Astrocyte (in vitro differentiated cells and primary cell): ENCODE measurements around the gene HACD1. TPM values are rescaled to one million over a fixed set of nuclear protein-coding genes. Genes with fewer than 3 reads are reported as not detected.

Experiments
- DNase-seq: peaks from one replicate; pipeline ENCODE4 v3.0.0-alpha.2; 2010; ENCODE audit warnings: low read depth
- FAIRE-seq: peaks from 2 replicates; lab custom pipeline; 2011; peaks lifted over from hg19 to GRCh38; lab: Jason Lieb, UNC
- H2AFZ ChIP-seq: 2 replicates; pipeline ENCODE4 v1.6.0; 2012; ENCODE audit warnings: low read depth, low read length, inconsistent platforms
- H3K27ac ChIP-seq: 2 replicates; pipeline ENCODE4 v1.5.1; 2011; ENCODE audit warnings: low read depth, low read length, inconsistent platforms
- H3K27me3 ChIP-seq: 2 replicates; pipeline ENCODE4 v1.6.0; 2011; ENCODE audit warnings: low read length, inconsistent platforms; ENCODE audit not compliant: insufficient read depth
- H3K36me3 ChIP-seq: 2 replicates; pipeline ENCODE4 v1.5.1; 2011; ENCODE audit warnings: low read length, inconsistent platforms; ENCODE audit not compliant: insufficient read depth
- H3K4me1 ChIP-seq: 2 replicates; pipeline ENCODE4 v1.5.1; 2011; ENCODE audit warnings: low read length, inconsistent platforms; ENCODE audit not compliant: insufficient read depth
- H3K4me2 ChIP-seq: 2 replicates; pipeline ENCODE4 v1.6.0; 2012; ENCODE audit warnings: low read length, inconsistent platforms
- H3K4me3 ChIP-seq: 2 replicates; pipeline ENCODE4 v1.5.1; 2011; ENCODE audit warnings: low read depth, mild to moderate bottlenecking, low read length, inconsistent platforms; ENCODE audit not compliant: insufficient read depth
- H3K79me2 ChIP-seq: 2 replicates; pipeline ENCODE4 v1.6.0; 2012; ENCODE audit warnings: mild to moderate bottlenecking, low read length, inconsistent platforms; ENCODE audit not compliant: insufficient read depth
- H3K9ac ChIP-seq: 2 replicates; pipeline ENCODE4 v1.6.0; 2012; ENCODE audit warnings: mild to moderate bottlenecking, low read length, inconsistent platforms
- H3K9me3 ChIP-seq: 2 replicates; pipeline ENCODE4 v1.5.1; 2012; ENCODE audit warnings: low read depth, mild to moderate bottlenecking, low read length, inconsistent platforms; ENCODE audit not compliant: insufficient read depth
- H4K20me1 ChIP-seq: 2 replicates; pipeline ENCODE4 v1.6.0; 2012; ENCODE audit warnings: low read length, inconsistent platforms; ENCODE audit not compliant: insufficient read depth
- H3K27ac Mint-ChIP-seq: one replicate; pipeline ENCODE4 v1.8.0; 2021; ENCODE audit warnings: mild to moderate bottlenecking, mixed read lengths; ENCODE audit not compliant: unreplicated experiment
- H3K27me3 Mint-ChIP-seq: one replicate; pipeline ENCODE4 v1.8.0; 2021; ENCODE audit warnings: low read depth, mixed read lengths; ENCODE audit not compliant: unreplicated experiment
- H3K36me3 Mint-ChIP-seq: one replicate; pipeline ENCODE4 v1.8.0; 2021; ENCODE audit warnings: low read depth, mixed read lengths; ENCODE audit not compliant: unreplicated experiment
- H3K4me1 Mint-ChIP-seq: one replicate; pipeline ENCODE4 v1.8.0; 2021; ENCODE audit warnings: low read depth, mixed read lengths; ENCODE audit not compliant: unreplicated experiment
- H3K4me3 Mint-ChIP-seq: one replicate; pipeline ENCODE4 v1.8.0; 2021; ENCODE audit warnings: mild to moderate bottlenecking, moderate library complexity, mixed read lengths; ENCODE audit not compliant: unreplicated experiment
- H3K9me3 Mint-ChIP-seq: one replicate; pipeline ENCODE4 v1.8.0; 2021; ENCODE audit warnings: mild to moderate bottlenecking, mixed read lengths; ENCODE audit not compliant: unreplicated experiment
- CTCF ChIP-seq: IDR thresholded peaks from 2 replicates; pipeline ENCODE4 v1.5.1; 2011; ENCODE audit warnings: low read depth, mild to moderate bottlenecking, inconsistent platforms, low read length, moderate library complexity; ENCODE audit not compliant: insufficient read depth
- EZH2 ChIP-seq: IDR thresholded peaks from 2 replicates; pipeline ENCODE4 v1.6.1; 2012; ENCODE audit warnings: mild to moderate bottlenecking, low read length, inconsistent platforms; ENCODE audit not compliant: insufficient read depth
- total RNA-seq: library from RNA; stranded (reverse); gene quantifications from 2 replicates; pipeline ENCODE4 v1.2.1, GENCODE V29; 2021

HACD1 gene
- total RNA-seq, 1 donor from 2014 or later: 87.7 TPM

GRCh38 chr10:17607603-17608332 is 9.4 kb downstream of the HACD1 start:
- Mint-ChIP-seq H3K27ac (peak overlapping the region; percentile 14), H3K4me1 (no peaks in the 10 kb centered on the region)
- FAIRE-seq: peak; percentile 99

GRCh38 chr10:17607060-17607459 is 10.1 kb downstream of the HACD1 start:
- no peaks in the 10 kb centered on the region for H3K4me1 Mint-ChIP-seq
- Histone ChIP-seq H3K9ac (no peak overlapping the region), H3K4me1 (no peaks in the 10 kb centered on the region), H3K4me2 (no peak overlapping the region), H2AFZ (no peak overlapping the region), H3K27me3 (no peaks in the 10 kb centered on the region), H3K27ac (no peak overlapping the region), H3K79me2 (no peaks in the 10 kb centered on the region), H3K36me3 (peaks cover 2% of the 10 kb centered on the region), H4K20me1 (peaks cover 6% of the 10 kb centered on the region), H3K4me3 (no peak overlapping the region), H3K9me3 (no peaks in the 10 kb centered on the region)
- no peak overlapping the region for H3K27ac Mint-ChIP-seq
- H3K36me3 Mint-ChIP-seq: peaks cover 3% of the 10 kb centered on the region
- no peaks in the 10 kb centered on the region for H3K9me3 Mint-ChIP-seq
- DNase-seq: no peak
- H3K27me3 Mint-ChIP-seq: no peaks in the 10 kb centered on the region
- TF ChIP-seq EZH2 (no peak), CTCF (no peak)
- H3K4me3 Mint-ChIP-seq: no peak overlapping the region
- no peak for FAIRE-seq

More at GRCh38 chr10:17607603-17608332, 9.4 kb downstream of the HACD1 start:
- TF ChIP-seq CTCF (peak; percentile 90), EZH2 (no peak)
- Histone ChIP-seq H4K20me1 (peaks cover 6% of the 10 kb centered on the region), H2AFZ (no peak overlapping the region), H3K4me3 (no peak overlapping the region), H3K9me3 (no peaks in the 10 kb centered on the region), H3K27ac (no peak overlapping the region), H3K4me2 (peak overlapping the region; percentile 42), H3K36me3 (peaks cover 2% of the 10 kb centered on the region), H3K4me1 (no peaks in the 10 kb centered on the region), H3K79me2 (peaks cover 3% of the 10 kb centered on the region), H3K9ac (no peak overlapping the region), H3K27me3 (no peaks in the 10 kb centered on the region)
- H3K27me3 Mint-ChIP-seq: no peaks in the 10 kb centered on the region
- H3K36me3 Mint-ChIP-seq: peaks cover 3% of the 10 kb centered on the region
- no peaks in the 10 kb centered on the region for H3K9me3 Mint-ChIP-seq
- H3K4me3 Mint-ChIP-seq: no peak overlapping the region
- DNase-seq: peak; percentile 31

- no peaks in the 10 kb centered on the region for H3K27me3 Mint-ChIP-seq
- TF ChIP-seq EZH2 (no peak), CTCF (no peak)
- no peak overlapping the region for H3K27ac Mint-ChIP-seq
- Histone ChIP-seq H3K4me3 (no peak overlapping the region), H2AFZ (no peak overlapping the region), H3K27me3 (no peaks in the 10 kb centered on the region), H3K79me2 (no peaks in the 10 kb centered on the region), H3K4me1 (no peaks in the 10 kb centered on the region), H4K20me1 (peaks cover 6% of the 10 kb centered on the region), H3K4me2 (no peak overlapping the region), H3K9me3 (no peaks in the 10 kb centered on the region), H3K27ac (no peak overlapping the region), H3K36me3 (peaks cover 2% of the 10 kb centered on the region), H3K9ac (no peak overlapping the region)
- no peaks in the 10 kb centered on the region for H3K9me3 Mint-ChIP-seq
- no peak overlapping the region for H3K4me3 Mint-ChIP-seq
- H3K4me1 Mint-ChIP-seq: no peaks in the 10 kb centered on the region
- no peak for DNase-seq
- FAIRE-seq: no peak
- H3K36me3 Mint-ChIP-seq: peaks cover 3% of the 10 kb centered on the region
Measured at GRCh38 chr10:17606547-17607040, 10.6 kb downstream of the HACD1 start.
